SK-N-MC (cell line): ENCODE results near the gene ZNF8.

Experiments
- EZH2 ChIP-seq: fragments of 200-600 bp; sonication (generic); IDR thresholded peaks from one replicate; pipeline ENCODE4 v1.6.1; 2017; ENCODE audit warnings: antibody characterized with exemption
- POLR2AphosphoS5 ChIP-seq: IDR thresholded peaks from 2 replicates; pipeline ENCODE4 v1.6.1; 2012; ENCODE audit warnings: mild to moderate bottlenecking, low read depth, low read length, borderline replicate concordance

GRCh38 chr19:58332697-58333096 is 53.9 kb downstream of the ZNF8 start:
- TF ChIP-seq EZH2 (no peak), POLR2AphosphoS5 (no peak)
